GM12878 (cell line): ENCODE measurements around the gene NLRC5. TPM values are rescaled to one million over a fixed set of nuclear protein-coding genes. Genes with fewer than 3 reads are reported as not detected.

Experiments
- CREB1 ChIP-seq: IDR thresholded peaks from 2 replicates; pipeline ENCODE4 v1.6.1; 2012; ENCODE audit warnings: low read depth, mild to moderate bottlenecking, inconsistent platforms
- CTCF ChIP-seq, 3 experiments: IDR thresholded peaks in 2 of 3; conservative IDR thresholded peaks in 1 of 3; 2 replicates each; pipeline ENCODE4 v1.5.1; 2011; ENCODE audit warnings: low read depth in 3 of 3, low read length in 3 of 3, mild to moderate bottlenecking in 3 of 3, control low read depth in 2 of 3, moderate library complexity in 2 of 3, inconsistent platforms in 1 of 3, mixed read lengths in 1 of 3; ENCODE audit not compliant: control insufficient read depth in 2 of 3, insufficient read depth in 1 of 3; ENCODE audit errors: extremely low read depth in 1 of 3
- EGR1 ChIP-seq, 2 experiments: IDR thresholded peaks; 1 replicate in 1 of 2; 2 replicates in 1 of 2; pipeline ENCODE4 v1.6.1; 2011 to 2012; ENCODE audit warnings: low read depth in 2 of 2, low read length in 2 of 2, borderline replicate concordance in 1 of 2, mild to moderate bottlenecking in 1 of 2, moderate library complexity in 1 of 2
- IRF4 ChIP-seq: IDR thresholded peaks from 2 replicates; pipeline ENCODE4 v1.6.1; 2011; ENCODE audit warnings: low read depth, low read length
- LARP7 ChIP-seq: fragments of 450-650 bp; IDR thresholded peaks from 2 replicates; pipeline ENCODE4 v1.6.1; 2017; ENCODE audit warnings: mild to moderate bottlenecking
- MEF2B ChIP-seq: fragments of 450-650 bp; IDR thresholded peaks from 2 replicates; pipeline ENCODE4 v1.6.1; 2018; ENCODE audit warnings: mild to moderate bottlenecking, moderate library complexity; ENCODE audit not compliant: partially characterized antibody, poor library complexity, severe bottlenecking
- NBN ChIP-seq: fragments of 450-650 bp; IDR thresholded peaks from 2 replicates; pipeline ENCODE4 v1.6.1; 2016
- NFYB ChIP-seq: IDR thresholded peaks from 2 replicates; pipeline ENCODE4 v1.6.1; 2011; ENCODE audit warnings: low read depth, mild to moderate bottlenecking, low read length, improper control_type of control experiment, moderate library complexity; ENCODE audit not compliant: insufficient read depth
- RFX5 ChIP-seq: IDR thresholded peaks from 2 replicates; pipeline ENCODE4 v1.6.1; 2011; ENCODE audit warnings: low read depth, low read length, improper control_type of control experiment
- SIX5 ChIP-seq: IDR thresholded peaks from 2 replicates; pipeline ENCODE4 v1.6.1; 2011; ENCODE audit warnings: mild to moderate bottlenecking, low read depth, low read length, moderate library complexity; ENCODE audit not compliant: severe bottlenecking
- SPI1 ChIP-seq: IDR thresholded peaks from 2 replicates; pipeline ENCODE4 v1.6.1; 2011; ENCODE audit warnings: low read depth, mild to moderate bottlenecking, low read length, moderate library complexity, borderline replicate concordance; ENCODE audit not compliant: insufficient read depth
- SUZ12 ChIP-seq: fragments of 200-600 bp; sonication (generic); IDR thresholded peaks from one replicate; pipeline ENCODE4 v1.6.1; 2018; ENCODE audit warnings: antibody characterized with exemption, mild to moderate bottlenecking; ENCODE audit not compliant: unreplicated experiment
- TCF3 ChIP-seq: IDR thresholded peaks from 2 replicates; pipeline ENCODE4 v1.6.1; 2012; ENCODE audit warnings: low read depth, mild to moderate bottlenecking, low read length, borderline replicate concordance; ENCODE audit not compliant: insufficient read depth
- TCF7 ChIP-seq: IDR thresholded peaks from 2 replicates; pipeline ENCODE4 v1.6.1; 2014; ENCODE audit warnings: antibody characterized with exemption, borderline replicate concordance
- ZBED1 ChIP-seq: IDR thresholded peaks from 2 replicates; pipeline ENCODE4 v1.6.1; 2016; ENCODE audit warnings: borderline replicate concordance
- ZBTB4 ChIP-seq: fragments of 450-650 bp; formaldehyde crosslinking; IDR thresholded peaks from 2 replicates; pipeline ENCODE4 v1.4.0; 2022; ENCODE audit warnings: mild to moderate bottlenecking, moderate library complexity
- ZZZ3 ChIP-seq: IDR thresholded peaks from 2 replicates; pipeline ENCODE4 v1.6.1; 2011; ENCODE audit warnings: low read depth; ENCODE audit not compliant: control insufficient read depth, insufficient read length
- polyA plus RNA-seq, 11 experiments: library from polyadenylated mRNA; depleted of rRNA in 4 of 11; unstranded in 6 of 11; stranded (reverse) in 5 of 11; fragments of >200 nt; fragmentation: Nextera tagmentation in 4 of 11; fragmentation: Illumina TruSeq in 1 of 11; extraction: Ambion mirVana in 4 of 11; extraction: Trizol in 1 of 11; gene quantifications; 1 replicate in 1 of 11; 2 replicates in 10 of 11; pipeline versions ENCODE4 v1.2.1 to v1.2.3, GENCODE V29; 2011 to 2016; ENCODE audit warnings: inconsistent platforms in 2 of 11, missing spikeins in 2 of 11, low read depth in 1 of 11
- total RNA-seq, 4 experiments: library from RNA; depleted of rRNA in 3 of 4; stranded (reverse); fragments of >200 nt in 3 of 4; fragmentation: Illumina TruSeq in 1 of 4; extraction: Trizol in 1 of 4; gene quantifications; 2 replicates each; pipeline versions ENCODE4 v1.2.1 to v1.2.3, GENCODE V29; 2013 to 2021
- TF ChIP-seq, protein P1 (sequence below): IDR thresholded peaks from 2 replicates; pipeline ENCODE4 v1.6.1; 2011; ENCODE audit warnings: mild to moderate bottlenecking, low read depth, low read length, moderate library complexity; ENCODE audit not compliant: insufficient replicate concordance
- TF ChIP-seq, protein P2 (sequence below): IDR thresholded peaks from 2 replicates; pipeline ENCODE4 v1.6.1; 2011; ENCODE audit warnings: borderline replicate concordance, low read depth, mild to moderate bottlenecking, moderate library complexity, low read length; ENCODE audit not compliant: insufficient read depth, poor library complexity, severe bottlenecking

The NLRC5 gene
- total and polyA plus RNA-seq, 10 of the 15 experiments (the other 5 are each of a cell fraction or from before 2014, with no cell fraction given), result 13.1 to 105 (median 57.3) TPM

DNA sequence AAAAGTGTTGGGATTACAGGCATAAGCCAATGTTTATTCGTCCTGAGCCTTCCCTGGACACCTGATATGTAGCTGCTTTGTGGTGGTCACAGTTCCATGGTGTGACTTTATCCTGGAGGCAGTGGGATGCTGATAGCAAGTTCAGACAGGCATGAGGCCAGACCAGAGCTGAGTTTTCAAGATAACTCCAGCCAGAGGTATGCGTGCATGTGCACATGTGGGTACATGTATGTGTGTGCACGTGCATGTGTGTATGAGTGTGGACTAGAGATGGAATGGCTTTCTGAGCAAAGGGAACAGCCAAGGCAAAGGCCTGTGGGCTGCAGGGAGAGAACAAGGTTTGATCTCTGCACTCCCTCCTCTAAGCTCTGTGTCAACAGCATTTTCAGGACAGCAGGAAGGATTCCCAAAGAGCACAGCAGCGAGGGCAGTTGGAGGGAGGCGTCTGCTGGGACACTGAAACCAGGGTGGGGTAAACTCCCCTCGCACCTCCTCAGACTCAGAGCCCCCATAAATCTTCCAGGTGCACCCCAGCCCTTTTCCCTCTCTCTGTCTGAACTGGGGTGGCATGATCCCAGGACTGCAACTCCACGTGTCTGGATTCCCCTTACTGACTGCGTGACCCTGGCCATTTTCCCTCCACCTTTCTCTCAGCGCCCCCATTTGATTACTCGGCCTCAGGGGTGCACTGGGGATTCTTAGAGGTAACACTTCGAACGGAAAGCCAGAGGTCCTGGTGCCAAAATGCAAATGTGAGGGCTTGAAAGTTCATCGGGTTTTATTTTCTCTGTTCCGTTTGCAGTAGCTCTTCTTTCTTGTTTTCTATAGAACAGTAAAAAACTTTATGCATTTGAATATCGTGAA is 15.3 kb downstream of the NLRC5 start (continued):
- TF ChIP-seq ZBTB4 (CRISPR knock-in tag), result no peak
- no peak for TF ChIP-seq SPI1
- TF ChIP-seq EGR1 (IDR thresholded peaks at IDR 0.05; ENCODE audit: borderline replicate concordance in 1 of 2, low read depth in 2 of 2, low read length in 2 of 2), result no peak
- TF ChIP-seq, protein P1, sequence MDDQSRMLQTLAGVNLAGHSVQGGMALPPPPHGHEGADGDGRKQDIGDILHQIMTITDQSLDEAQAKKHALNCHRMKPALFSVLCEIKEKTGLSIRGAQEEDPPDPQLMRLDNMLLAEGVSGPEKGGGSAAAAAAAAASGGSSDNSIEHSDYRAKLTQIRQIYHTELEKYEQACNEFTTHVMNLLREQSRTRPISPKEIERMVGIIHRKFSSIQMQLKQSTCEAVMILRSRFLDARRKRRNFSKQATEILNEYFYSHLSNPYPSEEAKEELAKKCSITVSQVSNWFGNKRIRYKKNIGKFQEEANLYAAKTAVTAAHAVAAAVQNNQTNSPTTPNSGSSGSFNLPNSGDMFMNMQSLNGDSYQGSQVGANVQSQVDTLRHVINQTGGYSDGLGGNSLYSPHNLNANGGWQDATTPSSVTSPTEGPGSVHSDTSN, result no peak
- TF ChIP-seq TCF3, result no peak
- no peak for TF ChIP-seq SIX5
- TF ChIP-seq SUZ12, result no peak
- TF ChIP-seq CTCF (IDR thresholded peaks at IDR 0.05 in 2 of 3, conservative IDR thresholded peaks at IDR 0.05 in 1 of 3; ENCODE audit: control insufficient read depth in 2 of 3, extremely low read depth in 1 of 3, insufficient read depth in 1 of 3, low read depth in 3 of 3, low read length in 3 of 3), result no peak
- TF ChIP-seq ZZZ3, result no peak
- TF ChIP-seq NBN, result no peak
- TF ChIP-seq RFX5, result no peak
- TF ChIP-seq ZBED1, result no peak
- TF ChIP-seq IRF4, result no peak
- TF ChIP-seq NFYB, result 0 out of 2 replicates have a peak, but pooled peaks have one; percentile 4
- TF ChIP-seq CREB1, result no peak
- TF ChIP-seq, protein P2, sequence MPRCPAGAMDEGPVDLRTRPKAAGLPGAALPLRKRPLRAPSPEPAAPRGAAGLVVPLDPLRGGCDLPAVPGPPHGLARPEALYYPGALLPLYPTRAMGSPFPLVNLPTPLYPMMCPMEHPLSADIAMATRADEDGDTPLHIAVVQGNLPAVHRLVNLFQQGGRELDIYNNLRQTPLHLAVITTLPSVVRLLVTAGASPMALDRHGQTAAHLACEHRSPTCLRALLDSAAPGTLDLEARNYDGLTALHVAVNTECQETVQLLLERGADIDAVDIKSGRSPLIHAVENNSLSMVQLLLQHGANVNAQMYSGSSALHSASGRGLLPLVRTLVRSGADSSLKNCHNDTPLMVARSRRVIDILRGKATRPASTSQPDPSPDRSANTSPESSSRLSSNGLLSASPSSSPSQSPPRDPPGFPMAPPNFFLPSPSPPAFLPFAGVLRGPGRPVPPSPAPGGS, result no peak
- no peak for TF ChIP-seq TCF7
- TF ChIP-seq LARP7, result 0 out of 2 replicates have a peak, but pooled peaks have one; percentile 34
- TF ChIP-seq MEF2B, result peak; percentile 42
